HS-27A (cell line): ENCODE measurements around the gene CACNA1A.

ENCODE experiments used
- DNase-seq: peaks from one replicate; pipeline ENCODE4 v3.0.0-alpha.2; 2012; ENCODE audit warnings: low read depth, missing footprints

Gene CACNA1A

DNA sequence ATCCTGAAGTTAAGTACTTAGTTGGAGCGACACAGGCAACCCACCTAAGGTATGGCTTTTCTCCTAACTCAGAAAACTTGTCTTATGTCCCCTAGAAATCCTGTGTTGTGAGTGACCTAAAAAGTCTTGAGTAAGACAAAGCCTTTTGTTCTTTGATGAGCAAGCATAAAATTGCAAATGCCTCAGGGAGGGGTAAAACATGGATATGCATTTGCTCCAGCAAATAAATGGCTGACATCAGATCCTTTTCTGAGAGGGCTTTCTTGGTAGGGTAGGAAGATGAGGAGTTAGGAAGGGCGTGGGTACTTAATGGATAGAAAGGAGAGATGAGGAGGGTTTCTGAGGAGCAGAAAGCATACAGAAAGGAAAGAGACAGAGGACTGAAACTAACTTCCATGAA is 192.4 kb downstream of the CACNA1A start:
- no peak for DNase-seq

- DNase-seq, result no peak
Observed at GRCh38 chr19:13309864-13310263, 196.4 kb downstream of the CACNA1A start.

GRCh38 chr19:13303381-13304129 is 202.7 kb downstream of the CACNA1A start:
- no peak for DNase-seq

GRCh38 chr19:13302526-13303270 is 203.6 kb downstream of the CACNA1A start:
- DNase-seq, result no peak

GRCh38 chr19:13301627-13302334 is 204.5 kb downstream of the CACNA1A start:
- DNase-seq, result no peak

DNA sequence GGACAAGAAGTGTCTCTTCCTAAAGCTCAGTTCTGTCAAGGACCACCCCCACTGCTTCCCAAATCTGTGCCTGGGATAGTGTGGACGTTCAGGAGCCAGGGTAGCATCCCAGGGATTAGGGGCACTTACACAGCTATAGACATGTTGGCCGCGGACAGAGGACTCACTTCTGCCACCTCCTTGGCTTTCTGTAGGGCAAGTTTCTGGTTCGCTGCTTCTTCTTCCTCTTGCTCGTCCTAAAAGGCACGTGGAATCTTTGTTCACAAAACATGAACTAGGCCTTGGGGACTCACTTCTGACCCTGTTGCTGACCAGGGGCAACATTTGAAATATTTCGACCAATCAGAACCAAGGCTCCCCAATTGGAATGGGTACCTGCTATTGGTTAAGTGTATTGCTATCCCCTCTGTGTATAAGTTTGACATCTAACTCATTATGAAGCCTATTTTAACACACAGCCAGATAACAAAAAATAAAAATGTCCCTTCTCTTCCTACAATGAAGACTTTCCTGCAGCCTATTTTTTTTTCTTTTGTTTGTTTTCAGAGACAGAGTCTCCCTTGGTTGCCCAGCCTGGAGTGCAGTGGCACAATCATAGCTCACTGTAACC is 205.8 kb downstream of the CACNA1A start:
- no peak for DNase-seq

GRCh38 chr19:13299838-13300237 is 206.4 kb downstream of the CACNA1A start:
- no peak for DNase-seq

GRCh38 chr19:13298565-13299481 is 207.5 kb downstream of the CACNA1A start:
- no peak for DNase-seq

- DNase-seq, result no peak
Observed at GRCh38 chr19:13297023-13297422, 209.3 kb downstream of the CACNA1A start.

- DNase-seq, result no peak
Observed at GRCh38 chr19:13294812-13295567, 211.3 kb downstream of the CACNA1A start.

DNA sequence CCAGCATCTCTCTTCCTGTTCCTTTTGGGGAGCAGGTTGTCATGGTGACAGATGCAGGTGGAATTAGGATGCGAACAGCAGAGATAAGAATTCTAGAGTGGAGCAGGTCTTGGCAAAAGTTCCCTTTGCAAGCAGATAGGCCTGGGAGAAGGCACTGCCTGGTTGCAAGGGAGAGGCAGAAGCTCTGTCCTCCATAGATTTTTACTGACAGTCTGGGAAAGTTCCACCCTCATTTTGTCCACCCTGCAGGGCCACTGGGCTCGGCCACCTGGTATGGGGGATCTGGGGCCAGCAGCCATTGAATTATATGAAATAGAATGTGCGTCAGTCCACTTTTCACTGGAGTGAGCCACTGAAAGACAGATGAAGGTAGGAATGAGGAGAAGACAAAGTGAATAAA is 214.4 kb downstream of the CACNA1A start:
- DNase-seq, result no peak

- no peak for DNase-seq
Observed at GRCh38 chr19:13290741-13291140, 215.5 kb downstream of the CACNA1A start.

- DNase-seq, result no peak
Observed at GRCh38 chr19:13289295-13289694, 217.0 kb downstream of the CACNA1A start.

- DNase-seq, result no peak
Observed at GRCh38 chr19:13286195-13286985, 219.9 kb downstream of the CACNA1A start.

DNA sequence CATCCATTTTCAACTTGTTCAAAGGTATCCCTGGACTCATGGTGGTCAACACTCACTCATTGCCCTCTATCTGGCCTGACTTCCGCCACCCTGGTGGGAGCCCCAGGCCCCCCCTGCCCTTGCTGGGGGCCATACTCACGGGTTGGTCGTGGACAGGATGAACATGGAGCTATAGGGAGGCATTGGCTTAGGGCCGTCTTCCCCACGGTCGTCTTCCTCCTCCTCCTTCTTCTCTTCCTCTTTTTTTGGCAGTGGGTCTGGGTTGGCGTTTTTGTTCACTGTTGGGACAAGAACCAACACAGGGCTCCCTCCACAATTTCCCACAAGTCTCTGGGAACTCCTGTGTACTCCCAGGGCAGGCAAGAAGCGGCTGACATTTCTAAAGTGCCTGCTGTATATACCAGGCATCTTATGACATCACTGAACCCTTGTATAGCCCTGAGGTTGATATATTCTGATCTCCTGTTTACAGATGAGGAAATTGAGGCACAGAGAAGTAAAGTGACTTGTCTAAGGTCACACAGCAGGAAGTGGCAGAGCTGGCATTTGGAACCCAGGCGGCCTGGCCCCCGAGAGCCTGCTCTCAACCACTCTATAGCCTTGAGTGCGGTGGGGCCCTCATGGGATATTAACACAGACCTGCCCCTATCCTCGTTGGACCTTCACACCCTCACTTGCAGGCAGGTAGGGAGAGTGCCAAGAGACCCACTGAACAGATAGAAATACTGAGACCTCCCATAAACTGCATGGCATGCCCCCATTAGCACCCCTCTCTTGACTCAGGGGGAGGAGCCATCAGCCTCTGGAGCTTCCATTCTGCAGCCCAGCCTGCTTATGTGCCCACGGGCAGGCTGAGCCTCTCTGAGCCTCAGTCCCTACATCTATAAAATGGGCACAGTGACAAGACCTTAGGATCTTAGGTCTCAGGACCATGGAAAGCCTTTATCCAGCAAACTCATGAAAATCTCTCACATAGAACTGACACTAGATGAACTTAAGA is 221.1 kb downstream of the CACNA1A start:
- no peak for DNase-seq

- DNase-seq, result no peak
Observed at GRCh38 chr19:13283871-13284270, 222.4 kb downstream of the CACNA1A start.

- no peak for DNase-seq
Observed at GRCh38 chr19:13282486-13283065, 223.7 kb downstream of the CACNA1A start.
